Cerebellar cortex (tissue), 1 donor: ENCODE data around the gene TMPRSS11F.

Experiments used
- DNase-seq: peaks from one replicate; pipeline ENCODE4 v3.0.0-alpha.2; 2015; ENCODE audit warnings: low spot score

The TMPRSS11F gene

DNA sequence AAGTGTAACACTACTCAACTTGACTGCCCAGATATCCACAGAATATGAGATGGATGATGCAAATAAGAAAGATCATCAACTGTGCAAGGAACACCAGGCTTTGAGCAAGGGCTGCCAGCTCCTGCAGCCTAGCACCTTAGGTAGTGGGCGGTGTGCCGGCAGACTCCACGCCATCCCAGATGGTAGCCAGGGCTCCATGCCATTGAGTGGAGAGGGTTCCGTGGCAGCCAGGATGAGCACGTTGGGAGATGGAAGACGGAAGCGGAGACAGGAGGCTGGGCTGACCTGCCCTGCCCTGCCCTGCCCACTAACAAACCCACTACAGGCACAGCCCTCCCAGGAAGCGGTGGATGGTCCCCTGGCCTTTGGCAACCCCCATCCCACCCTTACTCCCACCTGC lies 51.9 kb downstream of the TMPRSS11F start:
- peak; percentile 14 for DNase-seq

DNA sequence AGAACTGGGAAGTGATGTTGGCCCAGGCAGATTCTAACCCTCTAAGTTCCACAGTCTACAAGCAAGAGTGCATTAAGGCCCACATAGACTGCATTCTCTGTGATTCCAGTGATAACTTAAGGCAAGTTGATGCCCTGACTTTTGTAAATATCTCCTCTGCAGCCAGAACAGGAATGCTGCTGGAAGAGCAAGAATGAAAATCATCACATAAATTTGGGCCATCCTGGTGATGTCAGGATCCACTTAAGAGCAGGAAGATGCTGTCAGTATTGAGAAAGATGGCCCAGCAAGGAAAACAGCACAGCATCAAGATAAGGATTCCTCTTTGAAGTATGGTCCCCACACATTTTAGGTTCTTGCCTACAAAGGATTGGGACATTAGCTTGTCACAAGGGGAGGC lies 52.4 kb downstream of the TMPRSS11F start:
- no peak for DNase-seq

DNA sequence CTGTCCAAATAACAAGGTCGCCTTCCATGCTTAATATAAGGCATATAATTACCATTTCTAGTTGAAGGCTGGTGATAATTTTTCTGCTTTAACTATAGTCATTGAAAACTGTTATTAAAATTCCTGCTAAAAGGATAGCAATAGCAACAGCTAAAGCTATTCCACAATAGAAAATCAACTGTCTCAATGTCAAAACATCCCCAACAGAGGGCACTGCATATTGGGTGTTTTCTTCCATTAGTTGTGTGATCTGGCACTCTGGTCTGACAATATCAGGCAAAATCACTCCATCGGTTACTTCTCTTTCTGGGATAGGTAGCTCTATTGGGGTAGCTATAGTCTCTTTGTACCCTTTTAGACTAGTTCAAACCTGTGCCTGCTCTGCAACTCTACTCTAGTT lies 53.5 kb downstream of the TMPRSS11F start:
- no peak for DNase-seq

DNA sequence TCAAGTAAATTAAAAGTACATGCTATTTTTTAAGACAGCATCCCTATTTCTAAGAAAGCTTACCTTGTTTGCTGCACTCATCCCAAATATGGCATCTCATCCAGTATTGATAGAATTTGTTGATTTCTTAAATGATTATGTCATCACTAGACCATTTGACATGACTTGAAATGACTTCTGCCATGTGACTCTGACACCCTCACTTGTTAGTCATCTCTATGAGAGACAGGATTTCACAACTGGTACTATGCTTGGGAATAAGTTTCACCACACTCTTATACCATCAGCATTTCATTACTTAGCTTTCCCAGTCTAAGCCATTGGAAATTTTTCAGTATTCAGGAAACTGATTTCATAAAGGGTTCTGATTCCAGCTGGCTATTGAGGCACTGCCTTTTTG lies 55.3 kb downstream of the TMPRSS11F start:
- DNase-seq: no peak

DNA sequence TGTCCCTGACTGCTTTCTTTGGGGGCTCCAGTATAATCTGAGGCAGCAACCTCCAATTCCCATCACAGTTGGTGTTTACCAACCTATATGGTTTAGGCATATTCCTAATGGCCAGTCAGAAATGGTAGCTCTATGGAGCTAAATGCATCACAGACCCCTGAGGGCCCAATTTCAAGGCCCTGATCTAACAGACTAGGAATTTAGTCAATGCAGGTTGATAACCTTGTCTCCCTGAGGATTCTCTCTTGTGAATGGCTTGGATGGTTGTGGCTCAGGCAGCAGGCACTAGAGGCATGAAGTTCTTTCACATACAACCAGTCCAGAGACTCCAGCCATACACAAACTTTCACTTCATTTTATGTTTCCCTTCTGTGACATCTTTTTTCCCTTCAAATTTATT lies 59.4 kb downstream of the TMPRSS11F start:
- no peak for DNase-seq

DNA sequence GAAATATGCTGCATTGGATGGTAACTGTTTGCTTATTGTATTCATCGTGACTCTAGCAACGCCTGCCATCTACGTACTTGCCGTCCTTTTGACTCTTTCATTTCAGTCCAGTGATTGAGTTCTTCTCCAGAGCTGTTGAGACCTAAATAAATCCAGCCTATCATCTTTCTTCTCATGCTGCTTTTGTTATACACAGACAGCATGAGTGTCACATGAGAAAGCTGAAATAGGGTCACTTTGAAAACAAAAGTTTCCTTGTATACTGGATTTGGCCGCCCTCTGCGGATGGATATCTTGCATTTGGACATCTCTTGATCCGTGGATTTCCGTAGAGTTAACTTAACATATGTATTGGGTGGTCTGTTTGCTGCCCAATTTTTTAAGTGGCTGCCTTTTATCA lies 67.2 kb downstream of the TMPRSS11F start:
- DNase-seq: no peak

DNA sequence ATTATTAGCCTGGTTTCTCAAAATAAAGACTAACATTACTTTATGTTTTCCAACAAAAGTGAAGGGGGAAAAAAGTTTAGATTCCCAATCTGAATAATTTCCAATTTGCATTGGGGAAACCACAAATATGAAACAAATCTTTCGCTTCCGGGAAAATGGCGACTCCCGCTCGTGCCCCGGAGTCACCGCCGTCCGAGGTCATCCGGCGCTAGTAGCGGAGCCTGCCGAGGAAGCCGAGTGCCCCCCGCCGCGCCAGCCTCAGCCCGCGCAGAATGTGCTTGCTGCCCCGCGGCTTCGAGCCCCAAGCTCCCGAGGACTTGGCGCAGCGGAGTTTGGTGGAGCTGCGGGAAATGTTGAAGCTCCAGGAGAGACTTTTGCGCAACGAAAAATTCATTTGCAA lies 91.4 kb downstream of the TMPRSS11F start:
- no peak for DNase-seq

DNA sequence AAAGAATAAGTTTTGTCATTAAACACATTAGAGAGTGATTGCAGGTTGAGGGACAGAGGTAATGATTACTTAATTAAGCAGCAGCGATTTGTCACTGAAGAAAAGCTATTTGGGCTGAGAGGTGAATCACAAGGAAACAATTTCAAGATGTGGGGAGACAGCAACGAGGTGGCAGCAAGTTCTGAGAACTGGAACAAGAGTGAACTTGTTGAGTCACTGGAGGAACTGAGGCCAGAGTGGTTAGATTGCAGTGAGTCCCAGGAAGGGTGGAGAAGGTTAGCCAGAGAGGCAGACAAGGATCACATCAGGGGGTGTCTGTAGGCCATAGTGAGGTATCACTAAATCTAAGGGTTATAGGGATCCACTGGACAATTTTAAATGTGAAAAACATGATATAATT lies 108.5 kb downstream of the TMPRSS11F start:
- no peak for DNase-seq

DNA sequence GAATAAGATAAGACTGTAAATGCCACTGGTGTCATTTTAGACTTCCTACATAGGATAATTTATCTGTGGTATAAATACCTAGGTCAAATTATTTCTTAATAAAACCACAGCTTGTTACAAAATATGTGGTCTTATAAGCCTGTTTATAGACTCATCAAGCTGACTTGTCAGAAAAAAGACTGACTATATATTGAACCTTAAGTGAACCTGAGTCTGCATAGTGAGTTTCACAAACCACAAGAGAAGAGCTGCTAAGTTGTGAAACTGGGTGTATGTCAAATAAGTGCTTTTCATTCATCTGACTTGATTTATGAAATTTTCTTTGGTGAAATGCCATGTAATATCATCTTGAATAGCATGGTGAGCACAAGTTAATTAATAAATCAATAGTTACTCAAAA lies 118.0 kb downstream of the TMPRSS11F start:
- DNase-seq: no peak
